ENCODE data around the gene WEE1. TPM values are rescaled to one million over a fixed set of nuclear protein-coding genes. Genes with fewer than 3 reads are reported as not detected.
"Not testable (repeated sequence)": the region's sequence is repeated elsewhere in the genome, so short reads cannot be mapped to it uniquely, and the experiment has no call there.

The WEE1 gene
- polyA plus RNA-seq, 1 donor (not counting 4 experiments of a cell fraction or from before 2014, with no cell fraction given) = 39.2 TPM

DNA sequence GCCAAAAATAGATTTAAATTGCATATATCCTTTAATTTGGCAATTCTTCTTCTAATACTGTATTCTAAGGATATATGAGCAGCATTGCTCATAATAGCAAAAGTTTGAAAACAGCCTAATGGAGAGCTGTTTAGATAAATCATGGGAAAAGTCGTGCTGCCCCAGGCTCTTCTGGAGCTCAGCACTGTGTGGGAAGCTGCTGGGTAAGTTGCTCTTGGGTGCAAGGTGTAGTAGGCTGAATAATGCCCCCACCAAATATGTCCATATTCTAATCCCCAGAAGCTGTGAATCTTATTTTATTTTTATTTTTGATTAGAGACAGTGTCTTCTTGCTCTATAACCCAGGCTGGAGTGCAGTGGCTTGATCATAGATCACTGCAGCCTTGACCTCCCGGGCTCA is 34.9 kb upstream of the WEE1 start:
- Histone ChIP-seq H4K20me1 (ENCODE audit: control insufficient read depth, extremely low read depth, insufficient read depth, low read length) (no peaks in the 10 kb centered on the region), H3K27ac (ENCODE audit: control insufficient read depth, insufficient read depth, low read length) (no peak overlapping the region)

DNA sequence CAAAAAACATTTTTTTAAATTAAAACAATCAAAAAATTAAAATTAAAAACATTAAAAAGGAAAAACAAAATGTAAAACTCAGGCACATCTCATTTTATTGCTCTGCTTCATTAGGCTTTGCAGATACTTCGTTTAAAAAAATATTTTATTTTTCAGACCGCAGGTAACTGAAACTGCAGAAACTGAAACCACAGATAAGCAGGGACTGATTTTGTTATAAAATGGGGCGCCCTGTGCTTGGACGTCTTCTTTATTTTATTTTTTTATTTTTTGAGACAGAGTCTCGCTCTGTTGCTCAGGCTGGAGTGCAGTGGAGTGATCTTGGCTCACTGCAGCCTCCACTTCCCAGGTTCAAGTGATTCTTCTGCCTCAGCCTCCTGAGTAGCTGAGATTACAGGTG is 24.3 kb upstream of the WEE1 start:
- H3K36me3 ChIP-seq (ENCODE audit: control insufficient read depth in 2 of 2, extremely low read depth in 1 of 2, insufficient read depth in 2 of 2, low read length in 2 of 2); H3K9ac ChIP-seq (ENCODE audit: control insufficient read depth, extremely low read depth, insufficient read depth, low read length); DNase-seq (ENCODE audit: low read depth, low spot score); H2AFZ ChIP-seq (ENCODE audit: control insufficient read depth, low read length); H3K4me2 ChIP-seq (ENCODE audit: control insufficient read depth, extremely low read depth, insufficient read depth, low read depth, low read length); H3K27me3 ChIP-seq (ENCODE audit: control insufficient read depth, extremely low read depth, insufficient read depth, low read length); H3K9me1 ChIP-seq (ENCODE audit: control insufficient read depth, extremely low read depth, insufficient read depth, low read length); FAIRE-seq; H3K4me3 ChIP-seq (ENCODE audit: control insufficient read depth in 2 of 3, extremely low read depth in 1 of 3, insufficient read depth in 2 of 3, low read depth in 1 of 3, low read length in 3 of 3); H4K20me1 ChIP-seq (ENCODE audit: control insufficient read depth, extremely low read depth, insufficient read depth, low read length); H3K27ac ChIP-seq (ENCODE audit: control insufficient read depth, insufficient read depth, low read length); H3K9me3 ChIP-seq (ENCODE audit: control insufficient read depth, low read depth, low read length); H3K79me2 ChIP-seq (ENCODE audit: control insufficient read depth, insufficient read depth, low read length); dilution Hi-C loops (cut with MboI; ENCODE audit: extremely low pct_ligation_motif_present, low sequenced_read_pairs); H3K4me1 ChIP-seq (ENCODE audit: control insufficient read depth, extremely low read depth, insufficient read depth, low read length): not testable (repeated sequence)

More for the DNA sequence above, 34.9 kb upstream of the WEE1 start:
- H3K9me1 ChIP-seq (ENCODE audit: control insufficient read depth, extremely low read depth, insufficient read depth, low read length) = no peaks in the 10 kb centered on the region
- H3K4me2 ChIP-seq (ENCODE audit: control insufficient read depth, extremely low read depth, insufficient read depth, low read depth, low read length) = no peak overlapping the region
- no peaks in the 10 kb centered on the region for H3K79me2 ChIP-seq (ENCODE audit: control insufficient read depth, insufficient read depth, low read length)
- dilution Hi-C loops (cut with MboI; ENCODE audit: extremely low pct_ligation_motif_present, low sequenced_read_pairs) = no loop called here
- H3K36me3 ChIP-seq (ENCODE audit: control insufficient read depth in 2 of 2, extremely low read depth in 1 of 2, insufficient read depth in 2 of 2, low read length in 2 of 2) = no peaks in the 10 kb centered on the region
- H3K4me1 ChIP-seq (ENCODE audit: control insufficient read depth, extremely low read depth, insufficient read depth, low read length) = peaks cover 9% of the 10 kb centered on the region
- H3K9ac ChIP-seq (ENCODE audit: control insufficient read depth, extremely low read depth, insufficient read depth, low read length) = no peak overlapping the region
- no peak for DNase-seq (ENCODE audit: low read depth, low spot score)
- H2AFZ ChIP-seq (ENCODE audit: control insufficient read depth, low read length) = no peak overlapping the region
- FAIRE-seq = no peak
- TF ChIP-seq EZH2 (IDR thresholded peaks at IDR 0.05; ENCODE audit: low read length) = no peak
- TF ChIP-seq, protein P1, sequence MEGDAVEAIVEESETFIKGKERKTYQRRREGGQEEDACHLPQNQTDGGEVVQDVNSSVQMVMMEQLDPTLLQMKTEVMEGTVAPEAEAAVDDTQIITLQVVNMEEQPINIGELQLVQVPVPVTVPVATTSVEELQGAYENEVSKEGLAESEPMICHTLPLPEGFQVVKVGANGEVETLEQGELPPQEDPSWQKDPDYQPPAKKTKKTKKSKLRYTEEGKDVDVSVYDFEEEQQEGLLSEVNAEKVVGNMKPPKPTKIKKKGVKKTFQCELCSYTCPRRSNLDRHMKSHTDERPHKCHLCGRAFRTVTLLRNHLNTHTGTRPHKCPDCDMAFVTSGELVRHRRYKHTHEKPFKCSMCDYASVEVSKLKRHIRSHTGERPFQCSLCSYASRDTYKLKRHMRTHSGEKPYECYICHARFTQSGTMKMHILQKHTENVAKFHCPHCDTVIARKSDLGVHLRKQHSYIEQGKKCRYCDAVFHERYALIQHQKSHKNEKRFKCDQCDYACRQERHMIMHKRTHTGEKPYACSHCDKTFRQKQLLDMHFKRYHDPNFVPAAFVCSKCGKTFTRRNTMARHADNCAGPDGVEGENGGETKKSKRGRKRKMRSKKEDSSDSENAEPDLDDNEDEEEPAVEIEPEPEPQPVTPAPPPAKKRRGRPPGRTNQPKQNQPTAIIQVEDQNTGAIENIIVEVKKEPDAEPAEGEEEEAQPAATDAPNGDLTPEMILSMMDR (optimal IDR thresholded peaks at IDR 0.05 in 1 of 3, IDR thresholded peaks at IDR 0.05 in 1 of 3, conservative IDR thresholded peaks at IDR 0.05 in 1 of 3; ENCODE audit: extremely low read depth in 1 of 3, insufficient read depth in 2 of 3, low read length in 3 of 3) = no peak
- no peaks in the 10 kb centered on the region for H3K27me3 ChIP-seq (ENCODE audit: control insufficient read depth, extremely low read depth, insufficient read depth, low read length)
- H3K9me3 ChIP-seq (ENCODE audit: control insufficient read depth, low read depth, low read length) = no peaks in the 10 kb centered on the region
- H3K4me3 ChIP-seq (ENCODE audit: control insufficient read depth in 2 of 3, extremely low read depth in 1 of 3, insufficient read depth in 2 of 3, low read depth in 1 of 3, low read length in 3 of 3) = no peak overlapping the region

DNA sequence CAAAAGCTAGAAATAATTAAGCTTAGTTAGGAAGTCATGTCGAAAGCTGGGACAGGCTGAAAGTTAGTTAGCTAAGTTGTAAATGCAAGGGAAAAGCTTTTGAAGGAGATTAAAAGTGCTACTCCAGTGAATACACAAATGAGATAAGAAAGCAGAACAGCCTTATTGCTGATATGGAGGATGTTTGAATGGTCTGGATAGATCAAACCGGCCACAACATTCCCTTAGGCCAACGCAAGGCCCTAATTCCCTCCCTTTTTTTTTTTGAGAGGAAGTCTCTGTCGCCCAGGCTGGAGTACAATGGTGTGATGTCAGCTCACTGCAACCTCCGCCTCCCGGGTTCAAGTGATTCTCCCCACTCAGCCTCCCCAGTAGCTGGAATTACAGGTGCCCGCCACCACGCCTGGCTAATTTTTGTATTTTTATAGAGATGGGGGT is 23.3 kb upstream of the WEE1 start:
- no peak for TF ChIP-seq EZH2 (IDR thresholded peaks at IDR 0.05; ENCODE audit: low read length)
- TF ChIP-seq, protein P1 (optimal IDR thresholded peaks at IDR 0.05 in 1 of 3, IDR thresholded peaks at IDR 0.05 in 1 of 3, conservative IDR thresholded peaks at IDR 0.05 in 1 of 3; ENCODE audit: extremely low read depth in 1 of 3, insufficient read depth in 2 of 3, low read length in 3 of 3) = no peak
- Histone ChIP-seq H3K27ac (ENCODE audit: control insufficient read depth, insufficient read depth, low read length) (no peak overlapping the region), H3K9me3 (ENCODE audit: control insufficient read depth, low read depth, low read length) (no peaks in the 10 kb centered on the region), H3K36me3 (ENCODE audit: control insufficient read depth in 2 of 2, extremely low read depth in 1 of 2, insufficient read depth in 2 of 2, low read length in 2 of 2) (no peaks in the 10 kb centered on the region), H2AFZ (ENCODE audit: control insufficient read depth, low read length) (no peak overlapping the region), H3K27me3 (ENCODE audit: control insufficient read depth, extremely low read depth, insufficient read depth, low read length) (no peaks in the 10 kb centered on the region), H3K9me1 (ENCODE audit: control insufficient read depth, extremely low read depth, insufficient read depth, low read length) (no peaks in the 10 kb centered on the region), H3K4me2 (ENCODE audit: control insufficient read depth, extremely low read depth, insufficient read depth, low read depth, low read length) (no peak overlapping the region), H3K79me2 (ENCODE audit: control insufficient read depth, insufficient read depth, low read length) (no peaks in the 10 kb centered on the region), H3K9ac (ENCODE audit: control insufficient read depth, extremely low read depth, insufficient read depth, low read length) (no peak overlapping the region), H4K20me1 (ENCODE audit: control insufficient read depth, extremely low read depth, insufficient read depth, low read length) (no peaks in the 10 kb centered on the region), H3K4me3 (ENCODE audit: control insufficient read depth in 2 of 3, extremely low read depth in 1 of 3, insufficient read depth in 2 of 3, low read depth in 1 of 3, low read length in 3 of 3) (no peak overlapping the region), H3K4me1 (ENCODE audit: control insufficient read depth, extremely low read depth, insufficient read depth, low read length) (no peaks in the 10 kb centered on the region)
- dilution Hi-C loops (cut with MboI; ENCODE audit: extremely low pct_ligation_motif_present, low sequenced_read_pairs) = no loop called here
- no peak for FAIRE-seq
- DNase-seq (ENCODE audit: low read depth, low spot score) = no peak
